DMS153 treated with DMSO at 0.1 percent for 48 hours (cell line): ENCODE results near the gene FNTB.
A peak's percentile ranks its signal among the peaks of the same experiment; 100 is the strongest.

Experiments
- DNase-seq: peaks from one replicate; lab custom pipeline; 2025; ENCODE audit not compliant: unreplicated experiment; lab: John Stamatoyannopoulos, UW

FNTB gene

DNA sequence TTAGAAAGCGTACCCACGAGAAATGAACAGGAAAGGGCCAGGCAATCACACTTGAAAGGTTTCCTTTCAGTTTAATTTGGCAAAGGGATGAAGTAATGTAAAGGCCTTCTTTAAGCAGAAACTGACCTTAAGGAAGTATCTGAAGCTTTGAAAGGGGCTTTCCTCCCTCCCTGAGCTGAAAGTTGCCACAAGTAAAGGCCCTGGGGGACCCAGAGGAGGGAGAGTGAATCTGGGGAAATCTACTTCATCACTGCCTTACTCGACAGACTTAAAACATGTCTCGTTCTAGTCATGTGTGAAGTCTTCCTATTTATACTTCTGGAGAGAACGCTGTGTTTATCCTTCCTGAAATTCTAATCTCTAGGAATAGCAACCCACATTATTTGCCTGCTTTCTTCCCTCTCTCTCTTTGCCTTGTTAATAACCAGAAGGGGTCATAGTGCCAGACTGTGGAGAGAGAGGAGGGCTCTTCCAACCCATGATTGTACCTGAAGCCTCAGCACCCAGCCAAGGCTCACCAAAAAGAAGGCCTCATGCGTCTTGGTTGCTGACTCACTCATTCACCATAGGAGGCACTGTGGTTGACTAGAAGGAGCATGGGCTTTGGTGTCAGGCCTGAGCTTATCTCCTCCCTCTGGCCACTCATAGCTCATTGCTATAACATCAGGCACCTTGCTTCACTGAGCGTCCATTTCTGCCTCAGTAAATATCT is 33.9 kb upstream of the FNTB start:
- no peak for DNase-seq

DNA sequence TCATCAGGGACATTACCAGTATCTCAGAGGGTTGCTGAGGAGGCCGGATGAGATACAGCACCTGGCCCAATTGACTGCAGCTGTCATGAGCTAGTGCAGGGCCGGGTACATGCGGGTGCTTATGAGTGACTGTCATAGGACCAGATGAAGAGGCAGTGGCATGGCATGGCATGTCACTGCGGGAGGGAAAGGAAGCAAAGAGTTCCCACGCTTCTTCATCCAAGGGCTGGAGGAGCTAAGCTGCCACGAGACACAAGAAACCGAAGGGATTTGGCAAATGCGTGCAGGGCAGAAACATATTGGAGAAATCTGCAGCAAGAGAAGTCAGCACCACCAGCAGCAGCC is 33.4 kb upstream of the FNTB start:
- DNase-seq = no peak

DNA sequence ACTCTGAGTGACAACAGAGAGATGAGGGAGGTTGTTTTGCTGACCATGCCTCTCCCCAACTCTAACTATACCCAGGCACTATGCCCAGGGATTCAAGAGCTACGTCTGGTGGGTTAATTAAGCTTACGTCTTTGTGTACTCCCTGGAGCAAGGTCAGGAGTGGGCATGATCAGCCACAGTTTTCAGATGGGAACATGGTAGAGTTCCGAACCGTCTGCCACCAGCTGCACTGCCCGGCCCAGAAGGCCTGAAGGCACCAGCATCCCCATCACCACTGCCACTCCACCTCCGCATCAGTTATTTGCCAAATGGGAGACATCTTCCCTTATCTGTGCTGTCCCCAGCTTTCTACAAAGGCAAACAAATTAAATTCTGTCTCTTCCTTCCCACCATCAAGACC is 33.0 kb upstream of the FNTB start:
- DNase-seq = no peak

DNA sequence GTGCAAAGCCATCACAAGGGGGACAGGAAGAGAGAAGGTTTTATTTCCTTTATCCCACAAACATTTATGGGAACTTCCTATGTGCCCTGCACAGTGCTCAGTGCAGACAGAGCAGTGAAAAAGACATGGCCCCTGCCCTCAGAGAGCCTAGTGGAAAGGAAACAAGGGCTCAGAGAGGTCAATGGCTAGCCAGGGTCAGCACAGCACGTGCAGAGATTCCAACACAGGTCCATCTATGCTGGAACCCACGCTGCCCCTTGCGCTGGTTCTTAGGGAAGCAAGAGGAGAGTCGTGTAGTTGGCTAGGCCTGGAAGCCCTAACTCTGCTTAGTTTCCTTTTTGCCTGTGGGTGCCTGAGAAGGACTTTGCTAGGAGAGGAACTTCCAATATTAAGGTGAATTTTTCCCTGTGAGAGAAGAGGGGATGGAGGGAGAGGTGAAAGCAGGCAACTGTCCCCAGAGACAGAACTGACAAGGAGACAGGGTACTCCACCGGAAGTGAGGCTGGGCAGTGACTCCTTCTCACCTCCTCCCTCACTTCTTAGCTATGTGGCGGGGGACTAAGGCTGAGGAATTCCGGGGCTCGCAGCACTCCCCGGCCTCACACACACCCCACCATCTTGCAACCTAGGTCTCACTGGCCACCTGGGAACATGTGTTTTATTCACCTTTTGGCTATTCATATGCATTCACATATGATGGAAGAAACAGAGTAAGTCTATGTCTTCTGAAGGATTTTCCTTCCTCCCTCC is 32.0 kb upstream of the FNTB start:
- DNase-seq = no peak

DNA sequence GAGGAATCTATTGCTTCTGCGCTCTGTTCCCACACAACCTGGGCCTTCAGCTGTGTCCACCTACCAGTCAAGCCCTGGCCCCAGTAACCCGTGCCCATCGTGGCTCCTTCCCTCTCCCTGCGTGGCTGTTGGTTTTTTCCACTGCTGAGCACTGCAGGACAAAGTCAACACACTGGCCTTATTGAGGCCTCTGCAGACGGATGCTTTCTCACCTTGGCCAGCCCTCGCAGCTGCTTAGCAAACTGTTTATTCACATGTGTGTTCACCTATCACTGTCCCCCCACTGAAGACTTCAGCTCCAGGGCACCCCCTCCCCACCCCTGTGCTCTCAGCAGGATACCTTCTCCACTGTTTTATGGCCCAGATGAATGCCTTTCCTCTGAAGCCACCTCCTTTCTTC is 31.4 kb upstream of the FNTB start:
- no peak for DNase-seq

DNA sequence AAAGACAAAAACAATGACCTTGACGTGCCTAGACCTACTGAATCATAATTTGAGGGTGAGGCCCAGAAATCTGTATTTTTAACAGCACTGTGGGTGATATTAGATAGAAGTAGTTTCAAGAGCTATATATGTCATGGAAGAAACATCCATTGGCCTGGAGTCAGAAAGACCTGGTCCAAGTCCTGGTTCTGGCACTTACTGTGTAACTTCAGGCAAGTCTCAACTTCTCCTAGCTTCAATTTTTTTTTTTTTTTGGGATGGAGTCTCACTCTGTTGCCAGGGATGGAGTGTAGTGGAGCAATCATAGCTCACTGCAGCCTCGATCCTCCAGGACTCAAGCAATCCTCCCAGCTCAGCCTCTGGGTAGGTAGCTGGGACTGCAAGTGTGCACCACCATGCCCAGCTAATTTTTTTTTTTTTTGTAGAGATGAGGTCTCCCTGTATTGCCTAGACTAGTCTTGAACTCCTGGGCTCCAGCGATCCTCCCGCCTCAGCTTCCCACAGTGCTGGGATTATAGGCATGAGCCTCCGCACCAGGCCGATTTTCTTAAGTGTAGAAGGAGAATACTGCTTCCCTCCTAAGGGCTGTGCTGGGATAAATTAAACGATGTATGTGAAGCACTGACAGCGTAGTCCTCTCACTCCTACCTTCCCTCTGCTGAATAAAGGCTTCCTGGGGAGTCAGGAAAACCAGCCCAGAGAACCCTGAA is 29.8 kb upstream of the FNTB start:
- no peak for DNase-seq

DNA sequence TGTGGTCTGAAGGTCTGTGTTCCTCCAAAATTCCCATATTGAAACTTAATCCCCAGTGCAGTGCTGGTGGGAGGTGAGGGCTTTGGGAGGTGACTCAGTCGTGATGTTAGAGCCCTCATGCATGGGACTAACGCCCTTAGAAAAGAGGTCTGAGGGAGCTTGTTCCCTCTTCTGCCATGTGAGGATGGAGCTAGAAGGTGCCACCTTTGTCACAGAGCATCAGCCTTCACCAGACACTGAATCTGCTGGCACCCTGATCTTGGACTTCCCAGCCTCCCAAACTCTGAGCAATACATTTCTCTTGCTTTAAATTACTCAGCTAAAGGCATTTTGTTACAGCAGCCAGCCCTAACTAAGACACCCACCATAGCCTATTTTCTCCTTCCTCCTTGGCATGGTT is 28.5 kb upstream of the FNTB start:
- DNase-seq = no peak

DNA sequence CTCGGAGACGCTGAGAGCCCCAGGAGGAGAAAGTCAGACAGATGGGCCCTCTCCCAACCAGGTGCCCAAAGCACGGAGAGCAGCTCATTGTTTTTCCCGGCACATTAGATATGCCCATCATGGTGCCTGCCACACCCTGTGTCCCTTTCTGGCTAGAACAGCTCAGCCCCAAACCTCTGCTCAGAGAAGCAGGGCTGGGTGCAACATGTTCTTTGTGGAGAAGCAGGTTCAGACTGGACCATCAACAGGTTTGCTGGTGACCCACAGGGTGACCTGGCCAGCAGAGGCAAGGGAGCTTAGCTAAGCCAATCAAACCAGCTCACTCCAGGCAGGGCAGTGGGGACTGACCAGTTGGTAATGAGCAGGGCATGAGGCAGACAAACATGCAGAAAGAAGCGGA is 28.0 kb upstream of the FNTB start:
- no peak for DNase-seq

DNA sequence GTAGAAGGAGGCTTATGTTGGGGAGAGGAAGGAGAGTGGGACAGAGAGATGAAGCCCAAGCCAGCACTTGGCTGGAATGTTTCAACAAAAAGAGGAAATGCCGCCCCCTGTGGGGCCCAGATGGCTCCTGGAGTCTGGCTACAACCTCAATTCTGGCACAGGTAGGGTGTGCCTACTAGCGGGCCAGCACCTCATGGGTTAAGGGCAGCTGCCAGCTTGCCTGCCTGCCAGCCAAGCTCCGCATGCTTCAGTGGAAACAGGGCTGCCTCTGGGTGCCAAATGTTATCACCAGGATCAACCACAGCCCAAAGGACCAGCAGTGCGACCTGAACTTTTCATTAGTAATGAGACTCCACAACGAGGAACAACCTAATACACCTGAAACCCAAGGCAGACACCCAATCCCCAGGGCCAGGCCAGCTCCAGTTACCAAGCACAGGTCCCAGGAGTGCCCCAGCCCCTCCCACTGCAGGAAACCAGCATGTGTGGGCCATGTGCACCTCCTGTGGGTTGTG is 25.9 kb upstream of the FNTB start:
- peak; percentile 44 for DNase-seq

DNA sequence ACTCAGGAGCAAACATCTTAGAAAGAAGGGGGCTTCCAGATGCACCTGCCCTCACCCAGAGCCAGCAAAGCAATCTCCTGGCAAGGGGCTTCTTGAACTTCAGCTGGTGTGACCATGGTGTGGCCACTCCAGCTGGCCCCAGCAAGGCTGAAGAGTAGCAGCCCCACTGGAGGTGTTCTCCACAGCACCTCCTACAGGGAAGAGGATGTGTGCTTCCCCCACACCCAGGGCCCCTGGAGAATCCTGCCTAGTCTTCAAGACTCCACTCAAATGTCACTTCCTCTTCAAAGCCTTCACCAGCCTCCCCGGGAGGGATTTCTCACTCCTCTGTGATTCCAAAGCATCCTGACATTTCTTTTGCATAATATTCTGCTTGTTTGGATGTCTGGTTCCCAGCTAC is 23.1 kb upstream of the FNTB start:
- no peak for DNase-seq

DNA sequence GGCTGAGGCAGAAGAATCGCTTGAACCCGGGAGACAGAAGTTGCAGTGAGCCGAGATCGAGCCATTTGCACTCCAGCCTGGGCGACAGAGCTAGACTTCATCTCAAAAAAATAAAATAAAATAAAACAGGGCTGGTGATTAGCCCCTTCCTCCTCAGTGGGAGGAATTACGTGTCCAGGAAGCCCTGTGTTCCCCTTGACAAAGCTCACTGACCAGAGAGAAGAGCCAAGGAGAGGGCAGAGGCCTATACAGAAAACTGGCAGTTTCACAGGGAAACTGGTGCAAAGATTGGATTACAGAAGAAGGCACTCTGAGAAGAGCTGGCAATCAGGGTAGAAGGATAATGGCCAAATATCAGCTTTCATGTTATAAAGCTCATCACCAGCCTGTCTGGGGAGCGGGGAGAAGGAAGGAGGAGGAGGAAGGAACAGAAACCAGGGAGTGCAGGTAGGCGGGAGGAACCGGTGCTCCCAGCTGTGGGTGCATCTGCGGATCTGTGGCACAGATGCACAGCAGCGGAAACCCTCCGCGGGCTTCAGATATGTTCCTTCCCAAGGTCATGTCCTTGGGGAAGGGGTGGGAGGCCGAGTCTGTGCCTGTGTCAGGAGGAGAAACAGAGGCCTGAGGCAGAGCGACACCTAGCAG is 21.2 kb upstream of the FNTB start:
- DNase-seq = no peak

DNA sequence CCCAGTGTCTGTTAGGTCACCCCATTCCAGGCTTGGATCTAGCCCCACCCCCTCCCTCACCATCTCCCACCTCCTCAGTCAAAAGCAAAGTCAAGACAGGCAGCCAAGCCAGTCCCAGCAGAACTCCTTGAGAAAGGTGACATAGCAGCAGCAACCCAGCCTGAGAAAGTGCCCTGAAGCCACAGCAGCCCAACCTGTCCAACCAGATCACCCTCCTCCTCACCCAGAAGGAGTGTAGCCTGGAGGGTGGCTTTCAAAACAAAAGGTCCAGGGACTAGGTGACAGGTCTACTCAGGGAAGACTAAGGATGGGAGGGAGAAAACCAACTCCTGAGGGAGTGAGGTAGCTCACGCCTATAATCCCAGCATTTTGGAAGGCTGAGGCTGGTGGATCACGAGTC is 19.7 kb upstream of the FNTB start:
- DNase-seq = no peak

DNA sequence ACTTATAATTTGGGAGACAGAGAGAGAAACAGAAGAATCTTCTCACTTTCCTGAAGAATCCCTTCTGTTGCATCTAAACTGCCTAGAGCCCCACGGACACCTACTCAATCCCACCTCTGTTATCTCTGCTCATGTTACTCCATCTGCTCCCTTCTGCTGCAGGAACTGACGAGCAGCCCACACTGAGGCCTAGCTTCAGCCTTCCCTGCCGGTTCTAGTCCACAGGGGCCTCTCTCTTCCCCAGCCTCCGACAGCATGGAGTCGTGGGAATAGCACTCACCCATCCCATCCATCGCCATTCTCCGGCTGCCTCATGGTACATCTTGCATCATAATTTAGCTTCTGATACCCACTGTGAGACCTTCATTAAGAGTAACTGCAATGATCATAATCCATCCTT is 18.5 kb upstream of the FNTB start:
- DNase-seq = no peak

DNA sequence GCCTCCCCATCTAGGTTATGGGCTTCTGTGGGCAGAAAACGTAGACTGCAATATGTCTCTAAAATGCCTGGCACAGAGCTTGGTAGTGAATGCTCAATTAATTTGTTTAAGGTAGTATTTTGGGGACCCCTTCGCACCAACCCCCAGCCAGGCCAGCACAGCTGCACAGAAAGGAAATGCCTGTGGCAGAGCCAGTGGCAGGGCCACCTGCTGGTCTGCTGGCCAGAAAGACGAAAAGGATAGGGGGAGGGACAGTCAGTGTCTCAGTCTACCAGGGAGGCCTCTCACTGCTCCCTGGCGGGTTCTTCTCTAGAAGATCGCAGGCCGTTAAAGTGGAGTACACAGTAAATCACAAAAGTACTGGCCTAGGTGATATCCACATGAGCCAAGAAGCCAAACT is 18.0 kb upstream of the FNTB start:
- DNase-seq = no peak

DNA sequence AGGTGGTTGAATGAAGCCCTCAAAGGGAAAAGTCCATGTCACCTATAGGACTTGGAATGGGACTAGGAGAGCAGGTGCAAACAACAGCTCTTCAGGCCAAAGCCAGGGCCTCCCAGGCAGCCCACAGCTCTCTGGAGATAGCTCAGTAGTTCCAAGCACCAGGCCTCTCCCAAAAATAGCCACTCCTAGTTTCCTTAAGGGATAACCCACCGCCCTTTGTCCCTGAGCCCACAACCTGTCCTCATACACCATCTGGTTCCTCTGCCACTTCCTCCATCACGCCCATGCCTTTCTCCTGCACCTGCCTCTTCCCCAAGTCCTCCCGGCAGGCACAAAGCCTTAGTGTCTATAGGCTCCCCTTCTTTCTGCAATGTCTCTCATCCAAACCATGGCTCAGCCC is 16.7 kb upstream of the FNTB start:
- no peak for DNase-seq

DNA sequence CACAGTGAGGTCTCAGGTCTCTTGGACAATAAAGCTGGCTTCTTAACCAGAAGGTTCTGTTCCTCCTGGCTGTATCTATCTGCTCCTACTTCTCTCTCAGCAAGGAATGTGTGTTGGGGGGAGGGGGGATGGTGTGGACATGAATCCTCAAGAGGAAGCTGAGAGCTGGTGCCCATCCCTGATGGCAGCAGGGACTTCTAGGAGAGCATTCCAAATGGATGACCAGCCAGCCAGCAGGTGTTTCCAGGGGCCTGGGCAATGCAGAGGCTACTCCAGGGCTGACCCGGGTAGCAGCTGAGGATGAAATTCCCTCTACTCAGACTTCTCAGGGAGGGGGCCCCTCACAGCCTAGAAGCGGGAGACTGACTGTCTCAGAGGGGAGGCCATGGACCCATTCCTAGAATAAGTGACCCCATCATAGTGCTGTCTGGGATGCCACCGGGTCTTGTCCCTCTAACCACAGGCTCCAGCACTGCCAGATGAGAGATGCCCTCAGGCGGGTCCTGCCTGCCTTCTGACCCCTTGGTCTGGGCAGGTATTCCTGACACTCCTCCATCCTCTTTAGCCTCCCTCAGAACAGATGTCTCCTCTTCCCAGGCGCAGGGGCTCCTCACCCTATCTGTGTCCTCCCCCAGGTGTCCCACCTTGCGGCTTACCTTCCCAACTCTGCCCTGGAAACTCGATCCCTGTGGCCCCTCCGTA is 15.8 kb upstream of the FNTB start:
- DNase-seq = no peak

DNA sequence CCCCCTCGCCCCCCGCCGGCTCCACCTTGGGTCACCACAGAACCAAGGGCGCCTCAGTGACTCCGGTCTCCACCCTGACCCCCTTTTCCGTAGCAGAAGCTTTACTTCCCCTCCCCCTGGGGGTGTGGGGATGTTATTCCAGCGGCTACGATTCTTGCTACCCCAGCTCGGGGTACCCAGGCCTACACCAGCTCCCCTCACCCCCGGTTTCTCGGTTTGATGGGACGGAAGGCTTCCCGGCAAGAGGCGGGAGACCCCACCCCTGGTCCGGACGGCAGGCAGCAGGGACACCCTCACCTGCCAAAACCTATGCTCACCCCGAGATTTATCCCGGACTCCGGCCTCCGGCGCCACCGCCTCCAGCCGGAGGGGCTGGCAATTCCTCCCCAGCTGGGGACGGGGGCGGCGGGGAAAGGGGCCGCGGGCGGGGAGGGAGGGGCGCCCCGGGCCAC is 15.2 kb upstream of the FNTB start:
- DNase-seq = no peak

DNA sequence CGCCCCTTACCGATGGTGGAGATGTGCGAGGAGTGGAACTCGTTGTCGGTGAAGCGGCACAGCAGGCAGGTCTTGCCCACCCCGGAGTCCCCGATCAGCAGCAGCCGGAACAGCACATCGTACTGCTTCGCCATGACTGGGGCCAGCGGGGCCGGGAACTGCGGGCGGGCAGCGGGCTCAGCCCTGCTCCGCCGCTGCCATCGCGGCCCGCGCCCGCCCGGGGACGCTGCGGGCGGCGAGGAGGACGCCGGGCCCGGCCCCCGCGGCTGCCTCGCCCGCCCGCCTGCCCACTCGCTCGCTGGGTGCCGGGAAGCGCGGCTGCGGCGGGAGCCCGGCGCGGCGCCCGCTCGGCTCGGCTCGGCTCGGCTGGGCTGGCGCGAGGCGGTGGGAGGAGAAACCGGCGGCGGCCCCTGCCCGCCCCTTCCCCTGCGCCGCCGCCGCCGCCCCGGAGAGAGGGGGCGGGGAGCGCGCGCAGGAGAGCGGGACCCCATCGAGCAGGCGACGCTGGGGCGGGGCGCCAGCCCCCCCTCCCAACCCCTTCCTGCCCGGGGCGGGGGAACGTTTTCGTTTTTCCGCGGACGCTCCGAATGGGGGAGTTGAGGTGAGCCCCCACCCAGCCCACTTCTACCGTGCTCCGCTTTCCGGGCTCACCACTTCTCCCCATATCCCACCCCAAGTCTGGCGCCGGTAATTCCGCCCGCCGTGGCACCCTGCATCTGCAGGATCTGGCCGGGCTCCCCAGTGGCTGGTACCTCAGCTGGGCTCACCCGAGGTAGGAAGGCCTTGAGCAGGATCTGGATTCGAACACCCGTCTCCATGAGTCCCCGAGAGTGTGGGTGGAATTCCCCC is 14.5 kb upstream of the FNTB start, which contains the start of gene RAB15:
Gene RAB15 (minus strand): TSS at position 394 of the 849 bp plus-strand sequence. CDS start 260 bp downstream, at position 134.
- DNase-seq = no peak

DNA sequence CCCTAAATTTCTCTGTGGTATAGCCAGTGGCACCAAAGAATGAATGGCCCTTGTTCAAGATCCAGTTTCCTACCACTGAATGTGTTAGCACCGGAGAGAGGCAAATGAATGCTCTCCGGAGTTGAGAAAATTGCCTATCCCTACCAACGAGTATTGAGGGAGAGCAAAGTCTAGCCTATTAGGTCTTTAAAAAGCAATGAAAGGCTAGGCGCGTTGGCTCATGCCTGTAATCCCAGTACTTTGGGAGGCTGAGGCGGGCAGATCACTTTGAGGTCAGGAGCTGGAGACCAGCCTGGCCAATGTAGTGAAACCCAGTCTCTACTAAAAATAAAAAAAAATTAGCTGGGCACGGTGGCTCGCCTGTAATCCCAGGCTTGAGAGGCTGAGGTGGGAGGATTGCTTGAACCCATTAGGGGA is 13.7 kb upstream of the FNTB start:
- DNase-seq = no peak

DNA sequence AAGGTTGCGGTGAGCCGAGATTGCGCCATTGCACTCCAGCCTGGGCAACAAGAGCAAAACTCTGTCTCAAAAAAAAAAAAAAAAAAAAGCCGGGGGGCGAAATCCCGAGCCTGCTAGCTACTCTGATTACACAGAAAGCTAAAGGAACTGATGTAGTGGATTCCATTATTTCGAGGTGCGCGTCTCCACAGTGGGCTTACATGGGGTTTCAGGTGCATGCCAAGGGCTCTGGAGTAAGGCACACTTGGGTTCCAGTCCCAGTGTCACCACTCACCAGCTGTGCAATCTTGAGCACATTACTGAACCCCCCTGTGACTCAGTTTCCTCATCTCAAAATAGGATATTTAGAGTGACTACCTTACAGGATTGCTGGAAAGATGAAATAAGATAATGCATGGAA is 12.9 kb upstream of the FNTB start:
- no peak for DNase-seq
